Measurements from ENCODE around the gene NAP1L4.
"Not testable (repeated sequence)": the region's sequence is repeated elsewhere in the genome, so short reads cannot be mapped to it uniquely, and the experiment has no call there.

Gene NAP1L4

GRCh38 chr11:2921261-2921660 lies 70.9 kb downstream of the NAP1L4 start:
- DNase-seq, result no peak

DNA sequence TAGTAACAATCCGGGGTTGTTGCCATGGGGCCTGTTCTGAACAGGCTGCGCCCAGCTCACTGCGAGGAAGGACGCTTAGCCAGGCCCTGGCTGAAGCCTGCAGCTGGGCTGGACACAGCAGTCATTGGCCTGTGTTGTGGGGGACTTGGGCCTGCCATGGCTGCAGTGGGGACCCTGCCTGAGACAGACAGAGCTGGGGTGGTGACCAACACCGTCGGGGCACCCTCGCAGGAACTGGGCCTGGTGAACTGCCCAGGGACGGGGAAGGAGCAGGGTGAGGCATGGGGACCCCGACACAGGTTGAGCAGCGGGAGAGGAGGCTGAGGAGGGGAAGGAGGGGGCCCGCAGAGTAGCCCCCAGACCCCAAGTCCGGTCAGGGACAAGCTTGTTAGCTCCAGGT lies 71.8 kb downstream of the NAP1L4 start:
- DNase-seq, result no peak

DNA sequence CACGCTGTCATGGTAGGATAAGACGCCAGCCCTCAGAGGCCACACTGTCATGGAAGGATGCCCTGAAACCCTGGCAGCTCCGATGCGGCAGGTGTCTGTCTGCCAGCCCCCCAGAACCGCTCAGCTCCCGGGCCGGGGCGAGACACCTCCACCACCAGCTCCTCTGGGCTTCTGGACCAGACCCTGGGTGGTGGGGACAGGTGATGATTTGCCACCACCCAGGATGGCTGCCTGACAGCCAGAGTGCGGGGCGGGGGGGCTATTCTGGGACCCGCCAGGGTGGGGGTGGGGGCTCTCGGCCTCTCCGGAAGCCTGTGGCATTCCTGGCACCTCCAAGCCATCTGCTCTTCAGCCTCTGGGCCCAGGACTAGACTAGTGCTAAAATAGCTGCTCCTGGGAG lies 72.3 kb downstream of the NAP1L4 start:
- DNase-seq, result no peak

DNA sequence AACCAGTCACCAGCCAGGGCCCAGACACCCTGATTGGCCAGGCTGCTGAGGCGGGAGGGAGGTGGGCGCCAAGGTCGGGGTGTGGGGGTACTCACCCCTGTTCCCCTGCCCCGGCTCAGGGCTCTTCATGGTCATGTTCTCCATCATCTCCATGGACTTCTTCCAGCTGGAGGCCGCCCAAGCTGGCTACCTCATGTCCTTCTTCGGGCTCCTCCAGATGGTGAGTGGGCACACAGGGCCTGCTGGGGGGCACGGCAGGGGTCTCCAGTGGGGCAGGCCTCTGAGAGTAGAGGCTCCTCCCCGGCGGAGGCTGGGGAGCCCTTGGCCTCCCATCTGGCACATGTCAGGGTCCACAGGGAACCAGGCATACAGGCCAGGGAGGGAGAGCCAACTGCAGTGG lies 72.9 kb downstream of the NAP1L4 start:
- DNase-seq, result no peak

DNA sequence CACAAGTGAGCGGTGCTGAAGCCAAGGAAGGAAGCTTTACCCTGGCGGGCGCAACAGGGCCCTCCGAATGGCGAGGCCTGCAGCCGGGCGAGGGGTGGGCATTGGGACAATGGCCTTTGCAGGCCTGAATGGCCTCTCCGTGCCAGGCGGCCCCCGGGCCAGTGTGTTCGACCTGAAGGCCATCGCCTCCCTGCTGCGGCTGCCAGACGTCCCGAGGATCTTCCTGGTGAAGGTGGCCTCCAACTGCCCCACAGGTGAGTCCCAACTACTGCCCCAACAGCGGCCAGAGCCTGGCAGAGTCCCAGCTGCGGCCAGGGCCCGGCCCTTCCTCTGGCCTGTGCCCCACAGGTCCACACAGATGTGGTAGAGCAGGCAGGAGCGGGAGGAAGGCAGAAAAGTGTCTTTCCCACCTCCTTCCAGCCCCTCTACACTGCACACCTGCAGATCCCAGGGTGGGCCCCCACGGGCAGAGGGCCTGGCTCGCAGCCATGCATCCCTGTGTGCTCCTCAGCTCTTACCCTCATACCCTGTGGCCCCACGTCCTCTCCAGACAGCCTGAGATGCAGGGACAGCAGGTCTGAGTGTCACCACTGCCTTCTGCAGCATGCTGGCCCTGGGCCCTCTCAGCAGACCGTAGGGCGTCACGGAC lies 74.2 kb downstream of the NAP1L4 start:
- DNase-seq, result no peak

- DNase-seq, result no peak
These were observed 75.1 kb downstream of the NAP1L4 start for GRCh38 chr11:2916892-2917645.

GRCh38 chr11:2916114-2916891 lies 75.8 kb downstream of the NAP1L4 start:
- no peak for DNase-seq

GRCh38 chr11:2915473-2915872 lies 76.7 kb downstream of the NAP1L4 start:
- no peak for DNase-seq

DNA sequence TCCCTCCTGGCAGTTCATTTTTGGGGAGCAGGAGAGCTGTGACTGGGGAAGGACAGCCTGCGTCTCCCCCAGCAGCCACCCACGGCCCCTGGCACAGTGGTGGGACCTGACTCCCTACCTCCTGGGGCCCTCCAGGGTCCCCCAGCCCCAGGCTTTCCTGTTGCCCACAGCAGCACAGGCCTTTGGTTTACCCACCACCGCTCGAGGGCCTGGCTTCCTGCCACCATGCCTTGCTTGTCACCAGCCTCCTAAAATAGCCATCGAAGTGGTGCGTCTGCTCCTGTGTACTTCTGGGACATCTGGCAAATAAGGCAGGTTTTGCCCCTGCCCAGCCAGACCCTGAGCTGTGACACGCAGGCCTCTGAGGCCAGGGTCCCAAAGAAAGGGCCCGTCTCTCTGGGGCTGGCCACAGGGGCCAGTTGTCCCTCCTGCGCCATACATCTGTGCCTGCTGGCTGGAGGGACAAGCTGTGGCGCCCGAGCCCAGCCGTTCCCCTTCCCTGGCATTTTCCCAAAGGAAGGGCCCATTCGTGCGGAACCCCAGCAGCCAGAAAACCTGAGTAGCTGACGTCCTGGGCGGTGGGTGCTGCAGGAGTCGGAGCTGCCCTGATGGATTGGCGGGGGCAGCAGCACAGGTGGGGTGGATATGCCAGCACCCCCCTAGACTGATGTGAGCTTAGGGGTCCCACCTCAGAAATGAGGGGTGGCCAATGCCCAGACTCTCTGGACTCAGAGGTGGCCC lies 77.5 kb downstream of the NAP1L4 start:
- DNase-seq, result no peak

GRCh38 chr11:2913776-2914175 lies 78.4 kb downstream of the NAP1L4 start:
- DNase-seq, result no peak

- DNase-seq, result no peak
These were observed 79.1 kb downstream of the NAP1L4 start for GRCh38 chr11:2913019-2913431.

- no peak for DNase-seq
These were observed 79.6 kb downstream of the NAP1L4 start for GRCh38 chr11:2912498-2912897.

- no peak for DNase-seq
These were observed 80.2 kb downstream of the NAP1L4 start for GRCh38 chr11:2911785-2912391.

- no peak for DNase-seq
These were observed 80.9 kb downstream of the NAP1L4 start for GRCh38 chr11:2911088-2911784.

GRCh38 chr11:2910401-2910955 lies 81.7 kb downstream of the NAP1L4 start:
- DNase-seq, result no peak

DNA sequence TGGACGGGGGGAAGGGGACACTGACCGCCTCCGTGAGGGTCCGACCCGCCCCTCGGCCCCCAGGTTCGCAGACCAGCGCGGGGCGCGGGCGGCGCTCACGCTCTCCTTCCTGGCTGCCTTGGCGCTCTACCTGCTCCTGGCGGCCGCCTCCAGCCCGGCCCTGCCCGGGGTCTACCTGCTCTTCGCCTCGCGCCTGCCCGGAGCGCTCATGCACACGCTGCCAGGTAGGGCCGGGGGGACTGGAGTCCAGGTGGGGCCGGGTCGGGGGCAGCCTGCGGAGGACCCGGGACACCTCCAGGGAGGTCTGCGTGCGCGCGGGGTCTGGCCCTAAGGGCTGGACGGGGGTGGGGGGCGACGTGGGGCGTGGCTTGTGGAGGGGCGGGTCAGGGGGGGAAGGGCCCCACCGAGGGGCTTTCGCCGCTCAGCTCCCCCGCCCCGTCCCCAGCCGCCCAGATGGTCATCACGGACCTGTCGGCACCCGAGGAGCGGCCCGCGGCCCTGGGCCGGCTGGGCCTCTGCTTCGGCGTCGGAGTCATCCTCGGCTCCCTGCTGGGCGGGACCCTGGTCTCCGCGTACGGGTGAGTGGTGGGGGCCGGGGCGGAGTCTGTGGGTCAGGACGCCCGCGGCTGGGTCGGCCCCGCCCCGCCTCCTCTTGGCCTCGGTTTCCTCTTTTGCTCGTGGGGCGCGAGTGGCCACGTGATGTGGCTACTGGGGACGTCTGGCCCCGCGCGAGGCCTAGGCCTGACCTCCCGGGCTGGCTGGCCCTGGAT lies 82.8 kb downstream of the NAP1L4 start:
- DNase-seq, result no peak

DNA sequence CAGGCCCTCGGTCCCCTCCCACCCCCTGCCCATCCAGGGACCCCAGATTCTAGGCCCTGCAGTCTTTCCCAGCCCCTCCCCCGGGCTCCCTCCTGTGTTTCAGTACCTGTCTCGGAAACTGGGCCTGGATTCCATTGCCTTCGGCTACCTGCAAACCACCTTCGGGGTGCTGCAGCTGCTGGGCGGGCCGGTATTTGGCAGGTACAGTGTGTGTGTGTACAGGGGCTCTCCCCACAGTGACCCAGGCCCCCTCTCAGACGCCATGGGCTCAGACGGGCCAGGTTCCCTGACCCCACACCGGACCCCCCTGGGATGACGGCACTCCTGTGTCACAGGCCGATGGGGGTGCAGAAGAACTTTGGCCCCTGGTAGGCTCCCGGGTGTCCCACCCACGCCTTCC lies 84.0 kb downstream of the NAP1L4 start:
- no peak for DNase-seq

DNA sequence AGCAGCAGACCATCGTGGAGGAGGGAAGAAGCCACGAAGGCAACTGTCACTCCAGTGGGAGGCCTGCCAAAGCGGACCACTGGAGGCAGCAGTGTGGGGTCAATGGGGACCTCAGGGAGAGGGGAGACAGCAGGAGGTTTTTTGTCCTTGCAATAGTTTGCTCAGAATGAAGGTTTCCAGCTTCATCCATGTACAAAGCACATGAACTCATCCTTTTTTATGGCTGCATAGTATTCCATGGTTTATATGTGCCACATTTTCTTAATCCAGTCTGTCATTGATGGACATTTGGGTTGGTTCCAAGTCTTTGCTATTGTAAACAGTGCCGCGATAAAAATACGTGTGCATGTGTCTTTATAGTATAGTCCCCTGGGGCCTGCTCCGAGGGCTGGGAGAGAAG lies 86.8 kb downstream of the NAP1L4 start:
- not testable (repeated sequence) for DNase-seq

GRCh38 chr11:2904153-2905052 lies 87.7 kb downstream of the NAP1L4 start:
- DNase-seq, result no peak

- DNase-seq, result no peak
These were observed 88.5 kb downstream of the NAP1L4 start for GRCh38 chr11:2903672-2904011.
